OCI-LY3 (cell line): ENCODE data around the gene PRODH2.

Experiments used
- H2AFZ ChIP-seq: fragments of 200-600, 300-600 bp; shearing (Covaris generic); 2 replicates; pipeline ENCODE4 v1.6.0; 2014; ENCODE audit warnings: antibody characterized with exemption, low read depth, low read length
- H3K27ac ChIP-seq: fragments of 200-600, 300-600 bp; sonication (generic); 2 replicates; pipeline ENCODE4 v1.5.1; 2014; ENCODE audit warnings: mild to moderate bottlenecking, low read length, moderate library complexity, mixed read lengths
- H3K27me3 ChIP-seq: fragments of 200-600, 300-600 bp; sonication (generic); 2 replicates; pipeline ENCODE4 v1.6.1; 2014; ENCODE audit warnings: low read depth, low read length, mixed read lengths
- H3K36me3 ChIP-seq: fragments of 200-600, 300-600 bp; sonication (generic); replicated peaks from 2 replicates; pipeline ENCODE3; 2014; ENCODE audit warnings: low read depth, low read length, mixed read lengths
- H3K4me1 ChIP-seq: fragments of 300-600, 200-600 bp; sonication (generic); 2 replicates; pipeline ENCODE4 v1.6.1; 2014; ENCODE audit warnings: low read length, mixed read lengths
- H3K4me2 ChIP-seq: fragments of 200-600, 300-600 bp; sonication (generic); 2 replicates; pipeline ENCODE4 v1.6.1; 2014; ENCODE audit warnings: low read length, mixed read lengths
- H3K4me3 ChIP-seq: fragments of 300-600, 200-600 bp; sonication (generic); 2 replicates; pipeline ENCODE4 v1.5.1; 2014; ENCODE audit warnings: antibody characterized with exemption, mild to moderate bottlenecking, low read length, moderate library complexity
- H3K79me2 ChIP-seq: fragments of 300-600, 200-600 bp; shearing (Covaris generic); 2 replicates; pipeline ENCODE4 v1.6.1; 2014; ENCODE audit warnings: mild to moderate bottlenecking, low read length, mixed read lengths
- H3K9ac ChIP-seq: fragments of 300-600, 200-600 bp; shearing (Covaris generic); 2 replicates; pipeline ENCODE4 v1.6.0; 2014; ENCODE audit warnings: mild to moderate bottlenecking, low read length, moderate library complexity
- H3K9me3 ChIP-seq: fragments of 200-600, 300-600 bp; shearing (Covaris generic); 2 replicates; pipeline ENCODE4 v1.6.1; 2014; ENCODE audit warnings: low read length, mixed read lengths; ENCODE audit not compliant: insufficient read depth
- H4K20me1 ChIP-seq: fragments of 200-600, 300-600 bp; sonication (generic); 2 replicates; pipeline ENCODE4 v1.6.1; 2016; ENCODE audit warnings: low read length, mixed read lengths; ENCODE audit not compliant: insufficient read depth
- EZH2phosphoT487 ChIP-seq: fragments of 200-600 bp; shearing (Covaris generic); IDR thresholded peaks from 2 replicates; pipeline ENCODE4 v1.6.1; 2018; ENCODE audit warnings: antibody characterized with exemption, mixed run types, low read depth
- TF ChIP-seq, protein P1 (sequence below): fragments of 200-600, 300-600 bp; sonication (generic); IDR thresholded peaks from 2 replicates; pipeline ENCODE4 v1.5.1; 2014; ENCODE audit warnings: antibody characterized with exemption, low read length, low read depth

PRODH2 gene

DNA sequence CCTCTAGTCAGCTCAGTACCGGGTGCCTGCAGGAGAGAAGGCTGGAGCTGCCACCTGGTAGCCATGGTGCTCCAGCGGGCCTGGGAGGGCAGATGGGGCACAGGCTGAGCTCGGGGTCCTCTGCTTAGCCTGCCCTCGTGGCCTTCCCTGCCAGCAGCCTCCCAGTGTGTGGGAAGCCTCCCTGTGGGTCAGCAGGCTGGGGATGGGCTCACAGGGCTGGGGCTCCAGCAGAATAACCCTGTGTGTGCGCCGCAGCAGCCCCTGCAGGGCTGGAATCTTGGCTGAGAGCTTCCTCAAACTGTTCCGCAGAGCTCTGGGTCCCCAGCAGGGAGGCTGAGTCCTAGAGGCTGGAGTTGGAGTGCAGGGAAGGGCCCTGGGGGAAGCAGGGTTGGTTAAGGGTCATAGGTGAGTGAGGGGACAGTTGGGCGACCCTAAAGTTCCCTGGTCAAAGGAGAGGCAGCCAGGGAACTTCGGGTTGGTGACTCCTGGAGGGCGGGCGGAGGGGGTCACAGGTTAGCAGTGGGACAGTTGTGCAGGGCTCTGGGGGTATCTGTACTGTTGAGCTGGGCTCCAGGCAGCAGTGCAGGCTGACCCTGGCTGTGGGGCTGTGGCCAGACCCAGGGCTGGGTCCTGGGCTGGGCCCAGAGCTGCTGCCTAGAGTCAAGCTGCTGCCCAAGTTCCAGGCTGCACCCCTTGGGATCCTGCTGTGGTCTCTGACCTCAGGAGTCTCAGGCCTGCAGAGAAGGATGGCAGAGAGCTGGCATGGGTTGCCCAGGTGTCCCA, 23.3 kb downstream of the PRODH2 start:
- no peak for TF ChIP-seq EZH2phosphoT487
- TF ChIP-seq, protein P1, sequence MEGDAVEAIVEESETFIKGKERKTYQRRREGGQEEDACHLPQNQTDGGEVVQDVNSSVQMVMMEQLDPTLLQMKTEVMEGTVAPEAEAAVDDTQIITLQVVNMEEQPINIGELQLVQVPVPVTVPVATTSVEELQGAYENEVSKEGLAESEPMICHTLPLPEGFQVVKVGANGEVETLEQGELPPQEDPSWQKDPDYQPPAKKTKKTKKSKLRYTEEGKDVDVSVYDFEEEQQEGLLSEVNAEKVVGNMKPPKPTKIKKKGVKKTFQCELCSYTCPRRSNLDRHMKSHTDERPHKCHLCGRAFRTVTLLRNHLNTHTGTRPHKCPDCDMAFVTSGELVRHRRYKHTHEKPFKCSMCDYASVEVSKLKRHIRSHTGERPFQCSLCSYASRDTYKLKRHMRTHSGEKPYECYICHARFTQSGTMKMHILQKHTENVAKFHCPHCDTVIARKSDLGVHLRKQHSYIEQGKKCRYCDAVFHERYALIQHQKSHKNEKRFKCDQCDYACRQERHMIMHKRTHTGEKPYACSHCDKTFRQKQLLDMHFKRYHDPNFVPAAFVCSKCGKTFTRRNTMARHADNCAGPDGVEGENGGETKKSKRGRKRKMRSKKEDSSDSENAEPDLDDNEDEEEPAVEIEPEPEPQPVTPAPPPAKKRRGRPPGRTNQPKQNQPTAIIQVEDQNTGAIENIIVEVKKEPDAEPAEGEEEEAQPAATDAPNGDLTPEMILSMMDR, result no peak
- no peaks in the 10 kb centered on the region for H4K20me1 ChIP-seq
- no peaks in the 10 kb centered on the region for H3K36me3 ChIP-seq
- no peaks in the 10 kb centered on the region; the same call in 1 of the 2 replicates for H3K27me3 ChIP-seq
- H3K9me3 ChIP-seq, result no peaks in the 10 kb centered on the region
- no peak overlapping the region for H3K4me2 ChIP-seq
- no peak overlapping the region for H3K4me3 ChIP-seq
- H3K27ac ChIP-seq, result no peak overlapping the region
- H3K79me2 ChIP-seq, result no peaks in the 10 kb centered on the region
- H3K9ac ChIP-seq, result no peak overlapping the region
- no peaks in the 10 kb centered on the region; the same call in 1 of the 2 replicates for H3K4me1 ChIP-seq
- H2AFZ ChIP-seq, result no peak overlapping the region

DNA sequence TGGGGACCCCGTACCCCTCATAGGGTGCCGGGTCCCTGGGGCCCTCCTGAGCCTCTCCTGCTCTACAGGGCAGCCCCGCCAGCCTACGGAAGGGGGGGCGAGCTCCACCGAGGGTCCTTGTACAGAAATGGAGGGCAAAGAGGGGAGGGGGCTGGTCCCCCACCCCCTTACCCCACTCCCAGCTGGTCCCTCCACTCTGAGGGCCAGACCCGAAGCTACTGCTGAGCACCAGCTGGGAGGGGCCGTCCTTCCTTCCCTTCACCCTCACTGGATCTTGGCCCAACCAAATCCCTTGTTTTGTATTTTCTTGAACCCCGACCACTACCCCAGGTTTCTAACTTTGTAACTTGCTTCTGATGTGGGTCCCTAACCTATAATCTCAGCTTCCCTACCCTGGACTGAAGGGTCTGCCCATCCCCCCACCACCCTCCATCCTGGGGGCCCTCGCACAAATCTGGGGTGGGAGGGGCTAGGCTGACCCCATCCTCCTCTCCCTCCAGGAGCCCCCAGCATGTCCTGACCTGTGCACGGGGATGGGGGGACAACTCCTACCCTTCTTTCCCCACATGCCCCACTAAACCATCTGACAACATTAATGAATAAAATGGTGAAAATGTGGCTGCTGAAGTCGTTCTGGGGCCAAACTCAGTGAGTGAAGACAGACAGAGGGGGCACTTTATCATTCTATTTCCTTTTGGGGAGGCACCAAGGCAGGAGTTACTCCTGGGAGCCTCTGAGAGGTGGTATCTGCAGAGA, 24.3 kb downstream of the PRODH2 start:
- no peak overlapping the region for H2AFZ ChIP-seq
- no peaks in the 10 kb centered on the region for H4K20me1 ChIP-seq
- TF ChIP-seq, protein P1, result no peak
- TF ChIP-seq EZH2phosphoT487, result no peak
- H3K27me3 ChIP-seq, result no peaks in the 10 kb centered on the region
- no peak overlapping the region for H3K4me2 ChIP-seq
- H3K79me2 ChIP-seq, result no peaks in the 10 kb centered on the region
- no peaks in the 10 kb centered on the region for H3K36me3 ChIP-seq
- no peaks in the 10 kb centered on the region for H3K9me3 ChIP-seq
- no peak overlapping the region for H3K27ac ChIP-seq
- peaks cover 3% of the 10 kb centered on the region for H3K4me1 ChIP-seq
- H3K4me3 ChIP-seq, result no peak overlapping the region
- no peak overlapping the region for H3K9ac ChIP-seq

DNA sequence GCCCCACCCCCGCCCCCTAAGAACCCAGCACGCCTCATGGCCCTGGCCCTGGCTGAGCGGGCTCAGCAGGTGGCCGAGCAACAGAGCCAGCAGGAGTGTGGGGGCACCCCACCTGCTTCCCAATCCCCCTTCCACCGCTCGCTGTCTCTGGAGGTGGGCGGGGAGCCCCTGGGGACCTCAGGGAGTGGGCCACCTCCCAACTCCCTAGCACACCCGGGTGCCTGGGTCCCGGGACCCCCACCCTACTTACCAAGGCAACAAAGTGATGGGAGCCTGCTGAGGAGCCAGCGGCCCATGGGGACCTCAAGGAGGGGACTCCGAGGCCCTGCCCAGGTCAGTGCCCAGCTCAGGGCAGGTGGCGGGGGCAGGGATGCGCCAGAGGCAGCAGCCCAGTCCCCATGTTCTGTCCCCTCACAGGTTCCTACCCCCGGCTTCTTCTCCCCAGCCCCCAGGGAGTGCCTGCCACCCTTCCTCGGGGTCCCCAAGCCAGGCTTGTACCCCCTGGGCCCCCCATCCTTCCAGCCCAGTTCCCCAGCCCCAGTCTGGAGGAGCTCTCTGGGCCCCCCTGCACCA, 25.3 kb downstream of the PRODH2 start:
- Histone ChIP-seq H3K4me2 (no peak overlapping the region), H3K9ac (no peak overlapping the region), H3K79me2 (no peaks in the 10 kb centered on the region), H4K20me1 (no peaks in the 10 kb centered on the region), H3K27me3 (no peaks in the 10 kb centered on the region), H3K9me3 (no peaks in the 10 kb centered on the region), H3K27ac (no peak overlapping the region), H3K4me1 (peaks cover 12% of the 10 kb centered on the region), H3K36me3 (no peaks in the 10 kb centered on the region), H3K4me3 (no peak overlapping the region), H2AFZ (no peak overlapping the region)
- no peak for TF ChIP-seq EZH2phosphoT487
- TF ChIP-seq, protein P1, result no peak
